Prostate gland (tissue), 2 donors: ENCODE measurements around the gene XPA.

Experiments used
- CTCF ChIP-seq, 4 experiments: fragments of 200-600 bp in 2 of 4; fragments of 450-650 bp in 2 of 4; sonication (generic) in 2 of 4; IDR thresholded peaks; 1 replicate in 3 of 4; 2 replicates in 1 of 4; pipeline ENCODE4 v1.5.1; 2016 to 2019; ENCODE audit warnings: antibody characterized with exemption in 4 of 4, mild to moderate bottlenecking in 2 of 4, moderate library complexity in 2 of 4
- POLR2A ChIP-seq: fragments of 450-650 bp; IDR thresholded peaks from one replicate; pipeline ENCODE4 v1.6.1; 2016; ENCODE audit warnings: antibody characterized with exemption, mild to moderate bottlenecking
- POLR2AphosphoS5 ChIP-seq: sonication (generic); formaldehyde crosslinking; IDR thresholded peaks from one replicate; pipeline ENCODE4 v1.6.1; 2017; ENCODE audit warnings: antibody characterized with exemption

DNA sequence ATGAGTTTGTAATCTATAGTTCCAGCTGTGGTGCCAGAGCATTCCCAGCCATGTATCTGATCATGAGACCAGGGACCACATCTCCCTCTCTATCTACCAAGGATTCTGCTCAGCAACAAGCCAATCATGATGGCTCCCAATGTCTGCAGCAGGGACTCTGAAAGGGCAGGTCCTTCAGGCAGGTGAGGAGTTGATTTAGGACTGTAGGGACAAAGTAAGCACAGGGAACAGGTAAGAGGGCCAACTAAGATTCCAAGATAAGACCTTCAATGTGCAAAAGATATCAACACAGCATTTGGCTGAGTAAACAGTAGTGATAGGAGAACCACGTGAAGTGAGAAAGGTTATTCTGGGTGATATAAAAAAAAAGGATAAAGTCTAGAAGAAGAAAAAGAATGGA is 8.5 kb downstream of the XPA start:
- TF ChIP-seq CTCF (IDR thresholded peaks at IDR 0.05) = no peak
- no peak for TF ChIP-seq POLR2A
- no peak for TF ChIP-seq POLR2AphosphoS5
